GM19239 (cell line): ENCODE results near the gene AGBL4.
A peak's percentile ranks its signal among the peaks of the same experiment; 100 is the strongest.

Experiments used
- DNase-seq: peaks from one replicate; pipeline ENCODE4 v3.0.0; 2011; ENCODE audit warnings: low spot score; ENCODE audit not compliant: insufficient read length
- FAIRE-seq: peaks from 2 replicates; lab custom pipeline; 2011; peaks lifted over from hg19 to GRCh38; lab: Jason Lieb, UNC

AGBL4 gene

GRCh38 chr1:48756683-48757316 lies 1267.0 kb downstream of the AGBL4 start:
- DNase-seq (no peak), FAIRE-seq (no peak)

GRCh38 chr1:48753293-48753692 lies 1270.5 kb downstream of the AGBL4 start:
- FAIRE-seq, result no peak

GRCh38 chr1:48750109-48750508 lies 1273.6 kb downstream of the AGBL4 start:
- DNase-seq (no peak), FAIRE-seq (peak; percentile 73)

More at GRCh38 chr1:48753293-48753692, 1270.5 kb downstream of the AGBL4 start:
- no peak for DNase-seq

DNA sequence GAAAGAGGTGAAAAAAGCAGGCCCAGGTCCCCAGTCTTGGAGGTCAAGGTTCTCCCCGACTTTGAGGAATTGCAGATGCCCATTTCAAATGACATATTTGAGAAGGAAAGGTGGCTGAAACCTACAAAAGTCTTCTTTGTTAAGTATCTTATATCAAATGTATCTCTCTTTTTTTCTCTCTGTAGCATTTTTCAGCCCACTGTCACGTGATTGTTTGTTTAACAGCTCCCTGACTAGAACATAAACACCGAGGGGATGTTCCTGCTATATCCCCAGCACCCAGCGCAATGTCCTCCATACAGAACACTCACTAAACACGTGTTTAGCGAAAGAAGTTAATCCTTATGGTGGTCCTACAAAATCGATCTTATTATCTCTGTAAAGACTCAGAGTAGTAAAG lies 1274.7 kb downstream of the AGBL4 start:
- DNase-seq, result no peak
- FAIRE-seq, result no peak

GRCh38 chr1:48746906-48747305 lies 1276.8 kb downstream of the AGBL4 start:
- FAIRE-seq (no peak), DNase-seq (no peak)

GRCh38 chr1:48744032-48744431 lies 1279.7 kb downstream of the AGBL4 start:
- FAIRE-seq, result peak; percentile 4
- no peak for DNase-seq

DNA sequence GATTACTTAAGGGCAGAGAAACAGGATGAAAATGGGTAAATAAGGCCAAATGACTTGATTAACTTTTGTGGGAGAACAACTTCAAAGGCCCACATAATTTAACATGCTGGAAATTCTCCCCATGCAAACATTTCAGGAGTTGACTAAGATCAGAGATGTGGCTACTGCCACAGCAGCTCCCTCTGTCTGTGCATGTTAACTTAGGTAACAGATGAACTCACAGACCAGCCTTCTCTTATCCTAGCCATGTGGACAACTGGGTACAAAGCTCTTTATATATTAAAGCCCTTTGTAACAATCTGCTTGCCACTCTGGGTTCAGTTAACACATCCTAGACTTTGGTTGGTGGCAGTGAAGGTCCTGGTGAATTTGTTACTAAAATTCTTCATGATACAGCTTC lies 1280.3 kb downstream of the AGBL4 start:
- FAIRE-seq, result no peak
- DNase-seq, result no peak

DNA sequence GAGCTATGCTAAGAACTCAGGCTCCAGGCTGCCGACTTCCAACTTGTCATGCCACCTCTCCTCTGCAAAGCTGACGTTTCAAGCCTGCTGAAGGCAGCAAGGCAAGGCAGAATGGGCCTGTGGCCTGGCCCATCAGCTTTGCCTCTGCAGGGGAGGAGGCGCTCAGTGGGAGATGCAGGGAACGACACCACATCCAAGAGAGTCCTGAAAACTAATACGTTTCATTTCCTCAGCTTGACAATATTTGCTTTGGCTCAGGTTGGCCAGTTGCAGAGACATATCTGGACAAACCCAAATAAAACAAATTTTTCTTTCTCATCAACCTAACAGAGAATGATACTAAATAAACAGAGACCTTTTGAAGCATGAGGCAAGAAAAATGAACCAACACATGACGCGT lies 1282.4 kb downstream of the AGBL4 start:
- FAIRE-seq, result no peak
- DNase-seq, result no peak

- DNase-seq (no peak), FAIRE-seq (no peak)
Observed at GRCh38 chr1:48740621-48741020, 1283.1 kb downstream of the AGBL4 start.

DNA sequence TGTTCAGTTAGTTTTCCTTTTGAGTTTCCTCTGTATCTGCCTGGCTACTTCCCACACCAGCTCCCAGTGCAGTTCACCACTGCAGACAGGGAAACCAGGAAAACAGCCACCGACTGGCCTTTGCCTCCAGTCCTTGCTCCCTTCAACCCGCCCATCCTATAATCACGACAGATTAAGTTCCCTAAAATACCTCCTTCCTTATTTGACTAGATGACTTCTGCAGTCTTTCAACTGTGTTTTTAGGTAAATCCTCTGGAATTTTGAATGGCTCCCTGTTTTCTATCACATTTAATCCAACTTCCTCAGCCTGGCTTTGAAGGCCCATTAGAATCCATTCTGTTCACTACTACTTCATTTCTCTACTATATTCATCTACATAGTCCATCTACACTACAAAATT lies 1284.7 kb downstream of the AGBL4 start:
- DNase-seq (no peak), FAIRE-seq (no peak)

GRCh38 chr1:48738356-48738755 lies 1285.4 kb downstream of the AGBL4 start:
- no peak for FAIRE-seq

DNA sequence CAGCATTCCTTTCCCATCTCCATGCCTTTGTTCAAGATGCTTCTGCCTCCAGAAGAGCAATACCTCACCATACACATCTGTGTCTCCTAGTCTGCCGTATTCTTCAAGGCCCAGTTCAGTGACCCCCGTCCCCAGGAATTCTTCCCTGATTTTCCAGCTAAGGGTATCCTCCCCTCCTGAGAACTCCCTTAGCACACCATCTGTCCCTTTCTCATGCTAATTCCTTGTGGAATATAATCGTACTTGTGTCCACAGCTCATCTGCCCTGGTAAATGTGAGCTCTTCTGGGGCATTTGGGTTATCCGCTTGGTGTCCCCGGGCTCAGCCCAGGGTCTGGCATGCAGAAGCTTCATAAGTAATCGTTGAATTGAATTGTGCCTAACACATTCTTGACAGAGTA lies 1288.0 kb downstream of the AGBL4 start:
- FAIRE-seq, result no peak
- no peak for DNase-seq

More at GRCh38 chr1:48738356-48738755, 1285.4 kb downstream of the AGBL4 start:
- no peak for DNase-seq

- FAIRE-seq (peak; percentile 49), DNase-seq (no peak)
Observed at GRCh38 chr1:48730164-48730910, 1293.4 kb downstream of the AGBL4 start.

- no peak for DNase-seq
- FAIRE-seq, result no peak
Observed at GRCh38 chr1:48728584-48728983, 1295.2 kb downstream of the AGBL4 start.

DNA sequence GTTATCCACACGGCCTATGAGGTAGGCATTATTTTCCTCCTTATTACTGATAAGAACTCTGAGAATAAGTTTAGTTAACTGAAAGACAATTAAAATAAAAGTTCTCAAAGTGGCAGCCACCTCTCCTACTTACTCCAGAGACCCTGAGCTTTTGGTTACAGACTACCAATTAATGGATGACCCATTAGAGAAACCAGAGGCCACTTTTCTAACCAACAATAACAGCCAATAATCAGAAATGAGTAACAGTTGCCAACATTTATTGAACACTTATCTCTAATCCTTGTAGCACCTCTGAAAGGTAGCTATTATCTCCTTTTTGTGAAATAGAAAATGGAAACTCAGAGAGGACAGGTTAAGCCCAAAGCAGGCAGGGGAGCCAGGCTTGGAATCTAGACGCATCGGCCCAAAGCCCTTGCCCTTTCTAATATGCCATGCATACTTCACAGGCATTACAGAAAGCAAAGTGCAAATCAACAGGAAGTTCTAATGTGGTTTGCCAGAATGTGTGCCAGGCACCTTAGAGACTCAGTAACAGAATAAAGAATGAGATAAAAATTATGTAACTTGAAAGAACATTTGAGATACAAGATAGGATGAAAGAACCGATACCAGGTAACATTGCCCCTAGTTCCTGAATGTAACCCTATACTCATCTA lies 1297.1 kb downstream of the AGBL4 start:
- DNase-seq (no peak), FAIRE-seq (no peak)

DNA sequence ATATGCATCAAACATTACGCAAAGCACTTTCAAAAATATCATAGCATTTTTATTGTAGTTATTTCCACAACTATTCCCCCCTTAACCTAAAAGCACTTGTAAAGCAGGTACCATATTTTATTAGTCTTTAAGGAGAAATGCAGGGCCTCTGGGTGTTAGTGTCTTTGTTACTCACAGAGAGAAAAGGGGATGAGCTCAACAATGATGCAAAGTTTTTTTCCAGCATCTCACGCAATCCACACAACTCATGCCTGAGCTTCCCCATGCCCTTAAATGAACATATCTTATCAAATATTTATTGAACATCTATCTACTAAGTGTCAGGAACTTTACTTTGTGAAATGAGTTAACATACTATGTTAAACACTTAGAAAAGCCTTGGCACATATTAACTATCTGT lies 1297.6 kb downstream of the AGBL4 start:
- DNase-seq (no peak), FAIRE-seq (peak; percentile 81)

- no peak for FAIRE-seq
- no peak for DNase-seq
Observed at GRCh38 chr1:48725341-48726046, 1298.3 kb downstream of the AGBL4 start.

GRCh38 chr1:48720929-48721328 lies 1302.8 kb downstream of the AGBL4 start:
- no peak for FAIRE-seq

GRCh38 chr1:48718705-48719104 lies 1305.0 kb downstream of the AGBL4 start:
- FAIRE-seq (no peak), DNase-seq (no peak)

More at GRCh38 chr1:48720929-48721328, 1302.8 kb downstream of the AGBL4 start:
- no peak for DNase-seq

GRCh38 chr1:48718116-48718630 lies 1305.6 kb downstream of the AGBL4 start:
- no peak for FAIRE-seq

More at GRCh38 chr1:48718116-48718630, 1305.6 kb downstream of the AGBL4 start:
- no peak for DNase-seq
